GM12878 (cell line): ENCODE measurements around the gene FMNL2. TPM values are rescaled to one million over a fixed set of nuclear protein-coding genes. Genes with fewer than 3 reads are reported as not detected.

Experiments
- ATAC-seq: fragments of 200-7000 bp; cut with Tn5 transposase; 3 replicates; pipeline ENCODE4 v1.9.1; 2020; ENCODE audit warnings: mild to moderate bottlenecking, moderate library complexity
- BruUV-seq: library from RNA; stranded (reverse); fragments of 400-500 nt; replicated peaks from 2 replicates; lab custom pipeline; 2021; lab: Mats Ljungman, UMichigan
- CTCF ChIA-PET: fragments of 300-600 bp; sonication (Branson Sonifier 250); formaldehyde crosslinking; extraction: SDS; loops from one replicate; lab custom pipeline; 2021; ENCODE audit warnings: inconsistent platforms; lab: Yijun Ruan, JAX
- POLR2A ChIA-PET: fragments of 350-600 bp; formaldehyde crosslinking; extraction: SDS; loops from one replicate; lab custom pipeline; 2021; ENCODE audit warnings: inconsistent platforms; lab: Charles Lee
- RAD21 ChIA-PET: fragments of 300-600 bp; sonication (Branson Sonifier 250); formaldehyde crosslinking; loops from one replicate; lab custom pipeline; 2023; ENCODE audit warnings: antibody characterized with exemption; ENCODE audit not compliant: unreplicated experiment; lab: Charles Lee
- SMC1A ChIA-PET: fragments of 300-600 bp; sonication (Branson Sonifier 250); formaldehyde crosslinking; loops from one replicate; lab custom pipeline; 2023; ENCODE audit not compliant: unreplicated experiment, uncharacterized antibody; lab: Charles Lee
- DNase-seq: peaks from one replicate; pipeline ENCODE4 v3.0.0-alpha.2; 2011; ENCODE audit warnings: low read depth, low spot score
- FAIRE-seq: peaks from 3 replicates; lab custom pipeline; 2011; peaks lifted over from hg19 to GRCh38; lab: Jason Lieb, UNC
- H2AFZ ChIP-seq: 2 replicates; pipeline ENCODE4 v1.6.0; 2011; ENCODE audit warnings: low read depth, low read length, control low read depth; ENCODE audit not compliant: control insufficient read depth
- H3K27ac ChIP-seq: 2 replicates; pipeline ENCODE4 v1.5.1; 2011; ENCODE audit warnings: control low read depth; ENCODE audit not compliant: control insufficient read depth, insufficient read depth
- H3K27me3 ChIP-seq, 2 experiments: replicated peaks in 1 of 2; 2 replicates each; pipeline versions ENCODE4 v1.6.0 to v1.6.1; 2011; ENCODE audit warnings: low read length in 1 of 2; ENCODE audit not compliant: control insufficient read depth in 2 of 2, insufficient read depth in 2 of 2
- H3K36me3 ChIP-seq, 2 experiments: 2 replicates each; pipeline ENCODE4 v1.5.1; 2011; ENCODE audit warnings: low read length in 1 of 2; ENCODE audit not compliant: control insufficient read depth in 2 of 2, insufficient read depth in 2 of 2
- H3K4me1 ChIP-seq: 2 replicates; pipeline ENCODE4 v1.6.1; 2011; ENCODE audit warnings: mild to moderate bottlenecking, low read length, moderate library complexity, mixed read lengths; ENCODE audit not compliant: control insufficient read depth, insufficient read depth
- H3K4me2 ChIP-seq: 2 replicates; pipeline ENCODE4 v1.6.0; 2011; ENCODE audit warnings: control low read depth; ENCODE audit not compliant: control insufficient read depth, insufficient read depth
- H3K4me3 ChIP-seq: fragments of 200-600 bp; sonication (generic); 2 replicates; pipeline ENCODE4 v1.5.1; 2016
- H3K79me2 ChIP-seq: 2 replicates; pipeline ENCODE4 v1.6.0; 2011; ENCODE audit warnings: low read length; ENCODE audit not compliant: control insufficient read depth, insufficient read depth
- H3K9ac ChIP-seq: 2 replicates; pipeline ENCODE4 v1.8.0; 2011; ENCODE audit warnings: low read length, control low read depth, mixed read lengths; ENCODE audit not compliant: control insufficient read depth, insufficient read depth
- H3K9me3 ChIP-seq: replicated peaks from 3 replicates; pipeline ENCODE4 v1.5.1; 2011; ENCODE audit warnings: mild to moderate bottlenecking, low read length; ENCODE audit not compliant: control insufficient read depth, insufficient read depth
- H4K20me1 ChIP-seq: 2 replicates; pipeline ENCODE4 v1.6.0; 2011; ENCODE audit not compliant: control insufficient read depth, insufficient read depth
- CBX3 ChIP-seq: fragments of 200-600 bp; sonication (generic); IDR thresholded peaks from 2 replicates; pipeline ENCODE4 v1.6.1; 2016; ENCODE audit warnings: low read depth, borderline replicate concordance
- E2F8 ChIP-seq: fragments of 450-650 bp; IDR thresholded peaks from 2 replicates; pipeline ENCODE4 v1.6.1; 2018; ENCODE audit warnings: mild to moderate bottlenecking, low read depth, moderate library complexity; ENCODE audit not compliant: partially characterized antibody
- KDM1A ChIP-seq: fragments of 200-600 bp; sonication (generic); IDR thresholded peaks from 2 replicates; pipeline ENCODE4 v1.6.1; 2016; ENCODE audit warnings: borderline replicate concordance
- KLF5 ChIP-seq: fragments of 450-650 bp; IDR thresholded peaks from 2 replicates; pipeline ENCODE4 v1.6.1; 2014; ENCODE audit warnings: mild to moderate bottlenecking; ENCODE audit not compliant: partially characterized antibody
- LARP7 ChIP-seq: fragments of 450-650 bp; IDR thresholded peaks from 2 replicates; pipeline ENCODE4 v1.6.1; 2017; ENCODE audit warnings: mild to moderate bottlenecking
- MEF2B ChIP-seq: fragments of 450-650 bp; IDR thresholded peaks from 2 replicates; pipeline ENCODE4 v1.6.1; 2018; ENCODE audit warnings: mild to moderate bottlenecking, moderate library complexity; ENCODE audit not compliant: partially characterized antibody, poor library complexity, severe bottlenecking
- MLLT1 ChIP-seq: fragments of 450-650 bp; IDR thresholded peaks from 2 replicates; pipeline ENCODE4 v1.6.1; 2016; ENCODE audit warnings: mild to moderate bottlenecking
- NR2F1 ChIP-seq: fragments of 450-650 bp; conservative IDR thresholded peaks from 2 replicates; pipeline ENCODE4 v1.6.1; 2017; ENCODE audit warnings: mild to moderate bottlenecking
- YBX1 ChIP-seq: fragments of 450-650 bp; IDR thresholded peaks from 2 replicates; pipeline ENCODE4 v1.6.1; 2016; ENCODE audit warnings: antibody characterized with exemption
- ZNF384 ChIP-seq: IDR thresholded peaks from 2 replicates; pipeline ENCODE4 v1.6.1; 2012; ENCODE audit warnings: low read depth, mild to moderate bottlenecking, low read length, improper control_type of control experiment, borderline replicate concordance
- ZNF592 ChIP-seq: fragments of 450-650 bp; IDR thresholded peaks from 2 replicates; pipeline ENCODE4 v1.6.1; 2017; ENCODE audit warnings: mild to moderate bottlenecking, moderate library complexity
- WGBS: methylation state at CpG from one replicate; pipeline ENCODE4 v1.1.6; 2016; ENCODE audit warnings: low lambda C conversion rate; ENCODE audit not compliant: insufficient replicate concordance, insufficient coverage; ENCODE audit errors: missing lambda C conversion rate; 5-methylcytosine and 5-hydroxymethylcytosine counted together
- in situ Hi-C: fragments of 300-500 bp; cut with MboI; formaldehyde crosslinking; loops from 9 replicates; pipeline ENCODE4 v1.14.3; 2018; ENCODE audit warnings: mixed read lengths
- intact Hi-C: fragments of 100-400 bp; cut with micrococcal nuclease; formaldehyde crosslinking; loops from one replicate; pipeline ENCODE4 v1.14.2; 2022; ENCODE audit not compliant: unreplicated experiment
- polyA plus RNA-seq, 11 experiments: library from polyadenylated mRNA; depleted of rRNA in 4 of 11; unstranded in 6 of 11; stranded (reverse) in 5 of 11; fragments of >200 nt; fragmentation: Nextera tagmentation in 4 of 11; fragmentation: Illumina TruSeq in 1 of 11; extraction: Ambion mirVana in 4 of 11; extraction: Trizol in 1 of 11; gene quantifications; 1 replicate in 1 of 11; 2 replicates in 10 of 11; pipeline versions ENCODE4 v1.2.1 to v1.2.3, GENCODE V29; 2011 to 2016; ENCODE audit warnings: inconsistent platforms in 2 of 11, missing spikeins in 2 of 11, low read depth in 1 of 11
- total RNA-seq, 4 experiments: library from RNA; depleted of rRNA in 3 of 4; stranded (reverse); fragments of >200 nt in 3 of 4; fragmentation: Illumina TruSeq in 1 of 4; extraction: Trizol in 1 of 4; gene quantifications; 2 replicates each; pipeline versions ENCODE4 v1.2.1 to v1.2.3, GENCODE V29; 2013 to 2021

Gene FMNL2
- total and polyA plus RNA-seq, 10 of the 15 experiments (the other 5 are each of a cell fraction or from before 2014, with no cell fraction given): 0.13 to 9.9 (median 0.35) TPM

- no peak overlapping the region for H2AFZ ChIP-seq
- ChIA-PET SMC1A (interaction anchor here (0.6 to 1.8 kb wide), 9 partner anchors 7 to 117 kb away, joined by 3 to 6 read pairs (median 3); no protein-coding TSS in a partner anchor), CTCF (interaction anchor here (1.7 kb wide), 1 partner anchor 10 kb away, joined by 5 read pairs; no protein-coding TSS in a partner anchor), POLR2A (no interaction called here), RAD21 (interaction anchor here (2.0 kb wide), 1 partner anchor 10 kb away, joined by 5 read pairs; no protein-coding TSS in a partner anchor)
- no peak for TF ChIP-seq MEF2B
- TF ChIP-seq MLLT1: no peak
- no peak for TF ChIP-seq ZNF592
- no peak for TF ChIP-seq NR2F1
- TF ChIP-seq E2F8: no peak
- TF ChIP-seq KLF5: no peak
- no peak for TF ChIP-seq ZNF384
- no peak for TF ChIP-seq LARP7
- no peak for TF ChIP-seq YBX1
- TF ChIP-seq CBX3: no peak
- TF ChIP-seq KDM1A: no peak
- ATAC-seq (no peak), DNase-seq (no peak), FAIRE-seq (no peak)
- no TSS peak for BruUV-seq
- 0% methylated on average over 1 of the region's 1 CpG for whole genome bisulfite sequencing
- H3K9me3 ChIP-seq: no peaks in the 10 kb centered on the region
- H3K79me2 ChIP-seq: no peaks in the 10 kb centered on the region
- no peaks in the 10 kb centered on the region for H3K4me1 ChIP-seq
- no peaks in the 10 kb centered on the region for H4K20me1 ChIP-seq
- H3K36me3 ChIP-seq: no peaks in the 10 kb centered on the region
- H3K9ac ChIP-seq: no peak overlapping the region
- H3K27ac ChIP-seq: no peak overlapping the region
- no peaks in the 10 kb centered on the region for H3K27me3 ChIP-seq
- intact Hi-C loops (no loop called here), in situ Hi-C loops (no loop called here)
- no peak overlapping the region for H3K4me2 ChIP-seq
- H3K4me3 ChIP-seq: no peak overlapping the region
These were observed 119.4 kb downstream of the FMNL2 start for GRCh38 chr2:152454371-152454770.
